ENCODE results near the gene RPTOR. TPM values are rescaled to one million over a fixed set of nuclear protein-coding genes. Genes with fewer than 3 reads are reported as not detected.

The RPTOR gene
- polyA plus RNA-seq, 1 donor from 2014 or later, result 9.9 TPM

- Mint-ChIP-seq H3K27ac (no peak overlapping the region), H3K4me3 (no peak overlapping the region), H3K36me3 (peaks cover 2% of the 10 kb centered on the region), H3K4me1 (peaks cover 24 to 40% (median 30%) of the 10 kb centered on the region in 3 donors), H3K9me3 (no peaks in the 10 kb centered on the region), H3K27me3 (no peaks in the 10 kb centered on the region)
These were observed 58.8 kb downstream of the RPTOR start for GRCh38 chr17:80603396-80603795.

- Mint-ChIP-seq H3K36me3 (peaks cover 2% of the 10 kb centered on the region), H3K4me3 (peak overlapping the region in 2 of 4 donors; percentile 17 to 39), H3K9me3 (no peaks in the 10 kb centered on the region), H3K27ac (peak overlapping the region in 2 of 3 donors; percentile 44 to 65), H3K4me1 (peaks cover 26 to 35% (median 32%) of the 10 kb centered on the region in 3 donors), H3K27me3 (no peaks in the 10 kb centered on the region)
These were observed 59.5 kb downstream of the RPTOR start for GRCh38 chr17:80604009-80604669.

GRCh38 chr17:80604670-80605010 lies 60.0 kb downstream of the RPTOR start:
- H3K9me3 Mint-ChIP-seq, result no peaks in the 10 kb centered on the region
- peaks cover 27 to 32% (median 32%) of the 10 kb centered on the region in 3 donors for H3K4me1 Mint-ChIP-seq
- peak overlapping the region in 2 of 4 donors; percentile 17 to 39 for H3K4me3 Mint-ChIP-seq
- no peaks in the 10 kb centered on the region for H3K27me3 Mint-ChIP-seq
- peaks cover 2% of the 10 kb centered on the region for H3K36me3 Mint-ChIP-seq
- peak overlapping the region in 2 of 3 donors; percentile 44 to 65 for H3K27ac Mint-ChIP-seq

DNA sequence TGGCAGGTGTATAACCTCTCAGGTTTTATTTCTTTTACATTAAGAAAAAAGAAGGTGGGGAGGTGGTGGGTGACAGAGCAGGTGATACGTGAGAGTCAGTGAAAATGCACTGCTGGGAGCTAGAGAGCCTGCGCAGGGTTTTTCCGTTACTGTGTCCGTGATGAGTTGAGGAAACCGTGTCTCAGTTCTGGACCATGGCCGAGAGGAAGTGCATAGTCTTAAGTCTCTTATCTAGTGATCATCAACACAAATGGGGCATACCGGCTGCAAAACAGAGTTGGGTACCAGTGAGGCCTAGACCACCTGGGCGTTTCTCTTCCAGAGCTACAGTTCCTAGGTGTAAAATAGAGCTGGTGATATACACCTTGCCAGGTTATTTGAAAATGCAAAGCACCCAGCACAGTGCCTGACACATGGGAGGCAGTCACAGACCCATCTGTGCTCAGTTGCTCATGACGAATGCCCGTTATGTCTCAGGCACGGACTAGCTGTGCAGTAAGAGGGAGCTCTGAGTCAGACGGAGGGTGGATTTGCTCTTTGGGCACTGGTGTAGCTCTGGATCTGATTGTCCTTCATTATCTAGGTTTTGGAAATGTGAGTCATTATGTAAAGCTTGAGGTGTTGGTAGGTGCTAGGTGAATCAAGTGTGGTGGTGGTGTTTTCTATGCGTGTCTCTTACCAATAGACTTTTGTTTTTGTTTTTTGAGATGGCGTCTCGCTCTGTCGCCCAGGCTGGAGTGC lies 60.9 kb downstream of the RPTOR start:
- Mint-ChIP-seq H3K9me3 (no peaks in the 10 kb centered on the region), H3K36me3 (peaks cover 2% of the 10 kb centered on the region), H3K27ac (peak overlapping the region; percentile 16 to 71 (median 44)), H3K4me1 (peaks cover 26 to 36% (median 33%) of the 10 kb centered on the region in 3 donors), H3K27me3 (no peaks in the 10 kb centered on the region), H3K4me3 (peak overlapping the region; percentile 17 to 81 (median 74))

- Mint-ChIP-seq H3K4me3 (no peak overlapping the region), H3K4me1 (peaks cover 33 to 49% (median 38%) of the 10 kb centered on the region in 3 donors), H3K27ac (no peak overlapping the region), H3K9me3 (no peaks in the 10 kb centered on the region), H3K27me3 (no peaks in the 10 kb centered on the region), H3K36me3 (peaks cover 4% of the 10 kb centered on the region)
These were observed 63.7 kb downstream of the RPTOR start for GRCh38 chr17:80608326-80608725.

GRCh38 chr17:80609757-80610156 lies 65.1 kb downstream of the RPTOR start:
- no peaks in the 10 kb centered on the region for H3K9me3 Mint-ChIP-seq

GRCh38 chr17:80611816-80612215 lies 67.2 kb downstream of the RPTOR start:
- H3K27me3 Mint-ChIP-seq, result no peaks in the 10 kb centered on the region
- peaks cover 4% of the 10 kb centered on the region for H3K36me3 Mint-ChIP-seq
- no peak overlapping the region for H3K27ac Mint-ChIP-seq
- no peak overlapping the region for H3K4me3 Mint-ChIP-seq
- peaks cover 20 to 33% (median 25%) of the 10 kb centered on the region in 3 donors for H3K4me1 Mint-ChIP-seq
- no peaks in the 10 kb centered on the region for H3K9me3 Mint-ChIP-seq

More at GRCh38 chr17:80609757-80610156, 65.1 kb downstream of the RPTOR start:
- no peak overlapping the region for H3K4me3 Mint-ChIP-seq
- H3K27me3 Mint-ChIP-seq, result no peaks in the 10 kb centered on the region
- H3K36me3 Mint-ChIP-seq, result peaks cover 4% of the 10 kb centered on the region
- H3K27ac Mint-ChIP-seq, result peak overlapping the region in 2 of 3 donors; percentile 0 to 2
- peaks cover 30 to 48% (median 36%) of the 10 kb centered on the region in 3 donors for H3K4me1 Mint-ChIP-seq

DNA sequence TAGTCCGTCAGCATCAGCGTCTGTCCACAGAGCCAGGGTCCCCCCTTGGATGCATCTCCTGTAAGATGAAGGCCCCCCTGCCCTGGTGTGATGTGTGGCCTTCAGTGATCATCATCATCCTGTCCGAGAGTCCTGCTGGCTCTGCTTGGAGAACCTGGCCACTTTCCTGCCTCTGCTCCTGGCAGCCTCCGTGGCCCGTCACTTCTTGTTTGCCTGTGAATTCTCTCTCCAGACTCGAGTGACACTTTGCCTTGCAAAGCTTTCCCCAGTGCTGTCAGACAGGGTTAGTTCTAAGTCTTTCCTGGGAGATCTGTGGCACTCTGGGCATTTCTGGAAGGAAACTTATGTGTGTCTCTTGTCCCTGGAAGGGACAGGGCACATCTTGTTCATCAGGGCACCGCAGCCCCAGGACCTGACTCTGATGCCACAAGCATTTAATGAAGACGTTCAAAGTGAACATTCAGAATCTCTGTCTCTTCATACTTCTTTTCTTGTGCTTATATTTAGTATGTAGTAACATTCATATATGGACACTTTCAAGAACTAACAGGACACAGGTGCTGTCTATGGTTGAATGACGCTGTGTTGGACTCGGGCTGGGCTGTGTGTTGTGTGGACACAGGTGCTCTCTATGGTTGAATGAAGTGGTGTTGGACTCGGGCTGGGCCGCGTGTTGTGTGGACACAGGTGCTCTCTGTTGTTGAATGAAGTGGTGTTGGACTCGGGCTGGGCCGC lies 68.5 kb downstream of the RPTOR start:
- peak overlapping the region in 2 of 3 donors; percentile 11 to 61 for H3K27ac Mint-ChIP-seq
- peak overlapping the region in 1 of 4 donors; percentile 2 for H3K4me3 Mint-ChIP-seq
- peaks cover 20 to 33% (median 25%) of the 10 kb centered on the region in 3 donors for H3K4me1 Mint-ChIP-seq
- H3K36me3 Mint-ChIP-seq, result peaks cover 4% of the 10 kb centered on the region
- no peaks in the 10 kb centered on the region for H3K27me3 Mint-ChIP-seq
- no peaks in the 10 kb centered on the region for H3K9me3 Mint-ChIP-seq

DNA sequence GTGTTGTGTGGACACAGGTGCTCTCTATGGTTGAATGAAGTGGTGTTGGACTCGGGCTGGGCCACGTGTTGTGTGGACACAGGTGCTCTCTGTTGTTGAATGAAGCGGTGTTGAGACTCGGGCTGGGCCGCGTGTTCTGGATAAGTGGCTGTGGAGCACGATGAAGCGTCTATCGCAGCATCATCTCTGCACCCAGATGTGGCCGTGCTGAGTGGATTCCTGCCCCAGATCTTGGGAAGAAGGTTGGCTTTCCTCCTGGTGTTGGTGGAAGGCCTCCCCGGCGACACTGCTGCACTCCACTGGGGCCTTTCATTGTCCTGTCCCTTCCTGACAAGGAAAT lies 69.1 kb downstream of the RPTOR start:
- H3K27me3 Mint-ChIP-seq, result no peaks in the 10 kb centered on the region
- H3K9me3 Mint-ChIP-seq, result no peaks in the 10 kb centered on the region
- peak overlapping the region in 2 of 3 donors; percentile 11 to 61 for H3K27ac Mint-ChIP-seq
- peaks cover 19 to 32% (median 25%) of the 10 kb centered on the region in 3 donors for H3K4me1 Mint-ChIP-seq
- peak overlapping the region in 1 of 4 donors; percentile 2 for H3K4me3 Mint-ChIP-seq
- H3K36me3 Mint-ChIP-seq, result peaks cover 4% of the 10 kb centered on the region

DNA sequence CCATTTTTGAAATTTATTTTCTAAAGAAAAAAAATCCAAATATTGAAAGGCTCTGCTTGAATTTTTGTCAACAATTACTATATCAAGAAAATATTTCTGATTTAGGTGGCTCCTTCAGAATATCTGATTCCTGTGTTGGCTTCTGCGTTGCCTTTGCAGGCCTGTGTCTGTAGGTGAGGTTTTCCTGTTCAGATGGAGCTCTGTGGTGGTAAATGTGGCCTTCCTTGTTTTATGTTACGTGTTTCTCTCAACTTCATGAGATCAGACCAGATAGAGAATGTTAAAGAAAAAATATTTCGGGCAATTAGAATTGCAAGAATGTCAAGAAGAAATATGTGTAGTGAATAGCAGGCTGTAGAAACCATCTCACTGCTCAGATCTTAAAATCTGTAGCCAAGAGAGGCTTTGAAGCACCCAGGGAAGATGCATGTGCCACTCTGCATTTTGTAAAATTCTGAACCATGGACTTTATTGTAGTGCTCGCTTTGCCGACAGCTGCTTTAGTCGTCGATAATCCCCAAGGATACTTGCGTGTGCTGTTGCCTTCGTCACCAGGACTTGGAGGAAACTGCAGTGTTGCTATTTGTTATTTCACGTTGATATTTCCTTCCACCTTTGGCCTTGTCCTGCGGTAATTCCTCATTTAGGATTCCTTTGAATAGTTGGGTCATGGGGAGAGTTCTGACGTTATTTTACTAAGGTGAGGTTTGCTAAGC lies 69.9 kb downstream of the RPTOR start:
- peaks cover 17 to 30% (median 25%) of the 10 kb centered on the region in 3 donors for H3K4me1 Mint-ChIP-seq
- H3K4me3 Mint-ChIP-seq, result peak overlapping the region in 1 of 4 donors; percentile 35
- H3K27me3 Mint-ChIP-seq, result no peaks in the 10 kb centered on the region
- peak overlapping the region in 1 of 3 donors; percentile 60 for H3K27ac Mint-ChIP-seq
- H3K9me3 Mint-ChIP-seq, result no peaks in the 10 kb centered on the region
- peaks cover 4% of the 10 kb centered on the region for H3K36me3 Mint-ChIP-seq

- H3K9me3 Mint-ChIP-seq, result no peaks in the 10 kb centered on the region
- H3K36me3 Mint-ChIP-seq, result peaks cover 4% of the 10 kb centered on the region
- H3K27me3 Mint-ChIP-seq, result no peaks in the 10 kb centered on the region
- peak overlapping the region in 1 of 3 donors; percentile 85 for H3K27ac Mint-ChIP-seq
- H3K4me1 Mint-ChIP-seq, result peaks cover 11 to 26% (median 25%) of the 10 kb centered on the region in 3 donors
- peak overlapping the region in 1 of 4 donors; percentile 29 for H3K4me3 Mint-ChIP-seq
These were observed 70.7 kb downstream of the RPTOR start for GRCh38 chr17:80615376-80615775.

DNA sequence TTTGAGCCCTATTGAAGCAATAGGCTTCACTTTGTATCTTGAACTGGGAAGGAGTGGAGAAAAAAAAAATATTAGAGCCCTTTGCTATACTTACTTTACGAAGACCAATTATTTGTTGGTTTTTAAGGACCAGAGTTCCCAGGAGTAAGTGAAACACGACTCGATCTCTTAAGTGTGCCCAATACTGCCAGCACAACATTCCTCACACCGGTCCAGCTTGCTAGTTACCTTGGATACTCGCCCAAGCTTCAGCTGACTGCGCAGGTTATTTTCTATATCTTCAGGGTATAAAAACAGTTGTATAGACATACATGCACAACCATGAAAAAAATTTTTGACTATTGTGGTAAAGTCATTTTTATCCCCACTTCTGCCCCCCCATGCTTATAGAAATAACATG lies 72.1 kb downstream of the RPTOR start:
- H3K27me3 Mint-ChIP-seq, result no peaks in the 10 kb centered on the region
- H3K27ac Mint-ChIP-seq, result no peak overlapping the region
- H3K4me3 Mint-ChIP-seq, result no peak overlapping the region
- no peaks in the 10 kb centered on the region for H3K9me3 Mint-ChIP-seq
- H3K36me3 Mint-ChIP-seq, result peaks cover 1% of the 10 kb centered on the region
- H3K4me1 Mint-ChIP-seq, result peaks cover 14 to 31% (median 23%) of the 10 kb centered on the region in 3 donors

DNA sequence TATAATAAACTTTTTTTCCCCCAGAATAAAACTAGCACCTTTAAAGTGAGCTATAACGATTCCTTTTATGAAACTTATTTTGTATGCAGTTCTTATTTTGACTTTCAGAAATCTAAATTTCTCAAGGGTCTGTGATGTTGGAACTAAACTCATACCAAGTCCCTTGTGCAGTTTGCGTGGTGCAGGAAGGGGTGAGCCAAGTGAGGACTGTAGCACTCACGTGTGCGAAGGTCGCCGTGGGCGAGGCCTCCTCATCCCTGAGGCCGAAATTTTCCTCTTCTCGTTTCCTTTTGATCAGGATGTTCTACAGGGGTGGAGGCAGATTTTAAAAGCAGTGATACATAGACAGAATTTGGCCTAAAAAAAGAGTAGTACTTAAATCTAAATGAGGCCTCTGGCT lies 73.7 kb downstream of the RPTOR start:
- Mint-ChIP-seq H3K27ac (no peak overlapping the region), H3K9me3 (no peaks in the 10 kb centered on the region), H3K27me3 (no peaks in the 10 kb centered on the region), H3K4me1 (peaks cover 7 to 22% (median 15%) of the 10 kb centered on the region in 3 donors), H3K36me3 (peaks cover 1% of the 10 kb centered on the region), H3K4me3 (no peak overlapping the region)

GRCh38 chr17:80619535-80620235 lies 75.0 kb downstream of the RPTOR start:
- no peaks in the 10 kb centered on the region for H3K27me3 Mint-ChIP-seq
- H3K4me3 Mint-ChIP-seq, result no peak overlapping the region
- peak overlapping the region in 1 of 3 donors; percentile 43 for H3K27ac Mint-ChIP-seq
- no peaks in the 10 kb centered on the region for H3K9me3 Mint-ChIP-seq
- peaks cover 5 to 14% (median 7%) of the 10 kb centered on the region in 3 donors for H3K4me1 Mint-ChIP-seq
- peaks cover 1% of the 10 kb centered on the region for H3K36me3 Mint-ChIP-seq
